ENCODE data around the gene INPP4B.
"Not testable (repeated sequence)": the region's sequence is repeated elsewhere in the genome, so short reads cannot be mapped to it uniquely, and the experiment has no call there.

Gene INPP4B

GRCh38 chr4:142823796-142824195, 22.3 kb downstream of the INPP4B start:
- no peak for DNase-seq

GRCh38 chr4:142818476-142818875, 27.6 kb downstream of the INPP4B start:
- no peak for DNase-seq

- DNase-seq: no peak
These were observed 28.1 kb downstream of the INPP4B start for GRCh38 chr4:142818031-142818430.

- no peak for DNase-seq
These were observed 28.7 kb downstream of the INPP4B start for GRCh38 chr4:142817442-142817841.

GRCh38 chr4:142815834-142816233, 30.3 kb downstream of the INPP4B start:
- DNase-seq: no peak

DNA sequence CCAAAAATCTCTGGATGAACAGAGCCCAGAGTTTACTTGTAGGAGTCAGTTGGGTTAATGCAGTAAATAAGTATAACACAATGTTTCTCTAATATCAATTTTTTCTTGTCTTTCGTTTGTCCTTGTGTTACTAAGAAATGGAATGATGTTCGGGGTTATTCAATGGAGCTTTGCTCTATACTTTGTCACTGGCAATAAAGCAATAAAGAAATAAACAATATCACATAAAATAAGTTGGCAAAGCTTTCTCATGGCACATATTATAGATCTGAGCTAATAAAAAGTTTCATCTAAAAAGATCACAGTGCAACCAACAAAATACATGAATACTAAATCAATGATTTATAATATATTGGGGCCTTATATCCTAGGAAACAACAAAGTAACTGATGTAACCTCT, 32.7 kb downstream of the INPP4B start:
- DNase-seq: no peak

DNA sequence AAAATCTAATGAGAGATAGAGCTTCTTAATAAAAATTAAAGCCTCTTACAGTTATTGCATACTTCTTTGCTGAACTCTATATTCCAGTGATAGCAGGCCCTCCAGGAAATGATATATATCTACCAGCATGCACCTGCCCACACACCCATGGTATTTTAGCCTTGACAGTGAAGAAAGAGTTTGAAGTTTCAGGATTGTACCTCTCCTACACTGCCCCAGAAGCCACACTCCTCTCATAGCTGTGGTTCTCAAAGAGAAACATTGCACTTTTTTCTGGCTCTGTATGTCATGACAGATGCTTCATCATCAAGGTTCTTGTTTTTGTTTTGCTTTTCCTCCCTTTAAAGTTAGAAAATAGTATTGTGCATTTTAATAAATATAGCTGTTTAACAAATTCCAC, 34.0 kb downstream of the INPP4B start:
- DNase-seq: no peak

- DNase-seq: no peak
These were observed 35.1 kb downstream of the INPP4B start for GRCh38 chr4:142811034-142811433.

DNA sequence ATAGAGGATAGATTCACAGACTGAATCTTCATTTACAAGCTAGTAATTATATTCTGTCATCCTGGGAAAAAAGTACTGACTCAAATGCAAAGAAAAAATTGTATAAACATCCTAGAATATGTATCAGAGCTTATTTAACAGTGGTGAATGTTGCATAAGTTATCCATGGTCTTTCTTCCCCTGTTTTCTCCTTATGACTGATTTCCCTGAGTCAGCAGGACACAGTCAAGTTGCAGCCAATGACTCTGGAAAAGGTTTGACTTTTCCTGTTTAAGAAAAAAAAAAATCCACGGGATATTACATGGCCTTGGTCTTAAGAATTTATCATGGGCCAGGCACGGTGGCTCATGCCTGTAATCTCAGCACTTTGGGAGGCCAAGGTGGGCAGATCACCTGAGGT, 36.5 kb downstream of the INPP4B start:
- no peak for DNase-seq

- not testable (repeated sequence) for DNase-seq
These were observed 42.2 kb downstream of the INPP4B start for GRCh38 chr4:142803879-142804278.

DNA sequence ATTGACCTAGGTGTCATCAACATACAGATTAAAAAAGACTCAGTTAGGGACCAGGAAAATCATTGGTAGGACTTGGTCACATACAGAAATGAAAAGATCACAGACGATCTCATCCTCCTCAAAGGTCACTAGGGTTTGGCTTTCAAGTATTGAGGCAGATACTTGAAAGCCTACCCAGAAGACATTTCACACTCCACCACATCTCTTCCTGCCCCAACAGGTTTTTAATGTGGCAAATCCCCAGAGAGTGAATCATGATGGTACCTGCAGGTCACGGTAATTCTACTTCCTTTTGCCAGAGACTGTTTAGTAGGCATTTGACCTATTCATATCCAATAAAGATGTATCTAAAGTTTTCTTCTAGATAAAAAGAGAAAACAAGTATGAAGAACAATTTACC, 44.1 kb downstream of the INPP4B start:
- DNase-seq: no peak

DNA sequence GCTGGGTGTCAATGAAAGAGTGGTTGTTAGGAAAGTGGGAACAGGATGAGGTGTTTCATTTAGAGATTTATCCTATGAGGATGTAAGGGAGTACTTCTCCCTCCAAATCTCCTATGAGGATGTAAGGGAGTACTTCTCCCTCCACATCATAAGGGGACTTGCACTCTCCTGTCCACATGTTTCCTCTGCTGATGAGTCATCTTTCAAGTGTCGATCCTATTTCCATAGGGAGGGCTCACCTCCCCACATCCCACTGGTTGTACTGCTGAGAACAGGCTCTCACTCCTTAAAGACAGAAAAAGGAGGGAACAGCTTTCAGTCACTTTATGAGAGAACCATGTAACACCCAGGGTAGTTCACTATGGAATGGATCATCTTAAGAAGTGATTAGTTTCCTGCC, 65.0 kb downstream of the INPP4B start:
- no peak for DNase-seq

DNA sequence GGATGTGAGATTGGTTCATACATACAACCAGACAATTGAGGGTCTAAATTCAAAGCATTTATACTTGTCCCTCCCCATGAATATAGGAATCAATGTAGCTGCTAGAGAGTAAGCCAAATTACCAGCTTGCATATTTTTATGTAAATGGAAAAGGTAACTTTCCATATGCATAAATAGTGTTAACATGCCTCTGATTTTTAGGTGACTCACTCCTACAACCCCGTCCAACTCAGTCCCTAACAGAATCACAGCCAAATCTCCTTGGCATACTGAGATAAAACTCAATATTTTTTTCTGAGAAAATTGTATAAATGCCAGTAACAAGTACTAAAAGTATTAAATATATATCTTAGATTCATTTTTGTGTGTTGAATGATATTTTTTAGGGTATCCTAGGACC, 67.2 kb downstream of the INPP4B start:
- no peak for DNase-seq

DNA sequence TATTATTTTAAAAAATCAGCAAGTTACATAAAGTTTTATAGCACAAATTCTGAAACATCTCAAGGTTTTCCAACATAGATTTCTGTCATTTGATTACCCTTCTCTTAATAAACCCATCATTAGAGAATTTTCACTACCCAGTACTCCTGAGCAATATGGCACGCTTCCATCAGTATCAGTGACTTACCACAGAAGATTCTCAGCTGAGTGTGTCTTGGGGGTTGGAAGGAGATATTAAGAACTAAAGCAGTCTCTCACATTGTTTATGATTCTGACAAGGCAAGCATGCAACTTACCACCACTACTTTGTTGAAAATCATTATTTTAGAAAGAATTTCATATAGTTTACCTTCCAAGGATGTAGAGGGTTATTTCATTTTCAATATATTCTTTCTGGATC, 67.7 kb downstream of the INPP4B start:
- DNase-seq: no peak

DNA sequence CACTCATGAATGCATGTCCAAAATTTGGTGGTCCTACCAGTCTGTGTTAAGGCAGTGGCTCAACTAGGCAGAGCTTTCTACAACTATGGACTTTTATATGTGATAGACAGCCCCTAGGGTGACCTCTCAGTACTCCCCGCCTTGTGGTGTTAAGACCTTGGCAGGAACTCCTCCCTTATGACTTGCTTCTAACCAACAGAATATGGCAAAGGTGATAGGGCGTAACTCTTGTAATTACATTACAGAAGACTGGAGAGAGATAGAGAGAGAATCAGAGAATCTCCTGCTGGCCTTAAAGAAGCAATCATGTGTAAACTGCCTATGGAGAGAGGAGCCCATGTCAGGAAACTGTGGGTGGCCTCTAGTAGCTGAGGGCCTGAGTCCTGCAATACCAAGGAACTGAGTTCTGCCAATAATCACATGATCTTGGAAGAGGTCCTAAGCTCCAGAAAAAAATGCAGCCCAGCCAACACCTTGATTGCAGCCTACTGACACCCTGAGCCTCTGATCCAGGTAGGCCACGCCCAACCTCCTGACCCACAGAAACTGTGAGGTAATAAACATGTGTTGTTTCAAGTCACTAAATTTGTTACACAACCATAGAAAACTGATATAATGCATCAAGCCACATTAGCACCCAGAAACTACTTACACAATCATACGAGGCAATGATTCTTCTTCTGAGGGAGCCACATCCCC, 68.9 kb downstream of the INPP4B start:
- no peak for DNase-seq

DNA sequence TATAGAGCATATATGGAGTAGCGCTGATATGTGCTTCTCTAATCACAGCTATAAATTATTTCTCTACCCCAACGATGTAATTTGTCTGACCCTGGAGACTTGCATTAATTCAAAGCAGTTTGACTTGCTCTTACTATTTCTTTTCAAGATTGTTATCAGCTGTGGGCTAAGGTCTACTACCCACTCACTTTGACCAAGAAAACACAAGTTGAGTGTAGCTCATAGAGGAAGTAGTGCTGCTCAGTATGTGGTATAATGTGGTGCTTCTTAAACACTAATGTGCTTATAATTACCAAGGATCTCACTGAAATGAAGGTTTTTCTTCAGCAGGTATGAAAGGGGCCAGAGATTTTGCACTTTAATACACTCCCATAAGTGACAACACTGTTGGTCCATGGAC, 70.1 kb downstream of the INPP4B start:
- DNase-seq: no peak

DNA sequence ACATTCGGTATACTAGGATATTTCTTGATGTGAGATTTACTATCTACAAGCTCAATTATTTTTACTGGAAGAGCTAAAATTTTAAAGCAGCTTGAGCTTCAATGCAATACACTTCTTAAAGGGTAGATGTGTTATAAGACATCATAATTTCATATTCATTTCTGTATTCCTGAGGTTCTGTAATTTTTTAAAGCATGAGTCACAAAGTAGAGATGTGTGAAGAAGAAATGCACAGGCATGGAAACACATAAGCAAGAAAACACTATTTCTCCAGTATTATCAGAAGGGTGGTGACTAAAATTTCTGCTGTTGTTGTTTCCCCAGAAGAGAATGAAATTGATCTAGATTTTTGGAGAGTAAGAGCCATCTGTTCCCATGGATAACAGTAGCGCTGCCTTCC, 72.6 kb downstream of the INPP4B start:
- DNase-seq: no peak

GRCh38 chr4:142762280-142762679, 83.8 kb downstream of the INPP4B start:
- no peak for DNase-seq

DNA sequence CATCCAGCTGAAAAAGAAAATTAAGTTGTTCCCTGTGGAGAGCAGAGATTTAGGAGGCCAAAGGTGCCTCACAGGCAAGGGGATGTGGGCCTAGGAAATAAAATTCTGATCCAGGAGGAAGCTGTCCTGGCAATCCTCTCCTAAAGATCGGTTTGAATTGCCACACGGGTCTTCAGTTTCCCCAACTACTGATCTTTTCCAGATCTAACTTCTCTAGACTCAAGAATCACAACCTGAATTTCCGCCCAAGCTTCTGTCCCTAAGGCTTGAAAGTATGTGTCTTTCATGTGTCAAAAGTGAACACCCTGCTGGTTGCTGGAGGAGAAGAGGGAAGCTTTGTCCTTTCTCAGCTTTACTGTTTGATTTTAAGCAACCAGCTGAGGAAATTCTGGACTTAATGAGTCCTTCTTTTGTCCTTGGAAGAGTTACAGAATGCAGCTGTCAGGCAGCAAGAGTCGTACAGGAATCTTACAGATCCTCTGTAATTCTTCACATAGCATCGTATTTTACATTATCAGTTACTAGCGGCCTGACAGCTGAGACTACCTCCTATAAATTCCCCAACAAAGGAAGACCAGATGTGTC, 93.8 kb downstream of the INPP4B start:
- DNase-seq: no peak

DNA sequence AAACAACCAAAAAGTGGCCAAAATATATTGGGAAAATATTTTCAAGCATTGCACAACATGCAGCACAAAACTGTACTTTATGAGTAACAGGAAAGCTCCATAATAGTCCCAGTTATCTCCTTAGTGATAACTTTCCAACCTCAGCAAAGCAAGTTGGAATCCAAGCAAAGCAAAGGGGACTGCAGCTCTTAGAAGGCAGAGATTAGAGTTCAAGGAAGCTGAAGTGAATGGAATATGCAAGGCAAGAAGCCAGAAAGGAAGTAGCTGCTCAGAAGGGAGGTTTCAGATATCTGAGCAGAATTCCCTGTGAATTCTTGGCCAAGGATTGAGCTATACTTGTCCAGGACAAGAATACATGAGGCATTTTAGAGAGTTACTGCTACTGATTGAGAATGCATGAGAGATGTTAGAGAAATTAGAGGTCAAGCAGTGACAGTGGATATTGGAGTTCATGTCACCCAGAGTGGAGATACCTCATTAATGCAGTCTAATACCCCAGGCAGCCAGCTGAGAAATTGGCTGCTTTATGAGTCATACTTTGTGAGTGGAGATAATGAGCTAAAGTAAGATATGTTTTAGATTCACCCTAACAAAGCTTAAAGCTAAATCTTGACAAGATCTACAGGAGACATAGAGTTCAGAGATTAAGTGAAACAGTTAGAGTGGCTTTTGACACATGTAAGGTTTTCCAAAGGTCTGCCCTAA, 102.8 kb downstream of the INPP4B start:
- DNase-seq: no peak

DNA sequence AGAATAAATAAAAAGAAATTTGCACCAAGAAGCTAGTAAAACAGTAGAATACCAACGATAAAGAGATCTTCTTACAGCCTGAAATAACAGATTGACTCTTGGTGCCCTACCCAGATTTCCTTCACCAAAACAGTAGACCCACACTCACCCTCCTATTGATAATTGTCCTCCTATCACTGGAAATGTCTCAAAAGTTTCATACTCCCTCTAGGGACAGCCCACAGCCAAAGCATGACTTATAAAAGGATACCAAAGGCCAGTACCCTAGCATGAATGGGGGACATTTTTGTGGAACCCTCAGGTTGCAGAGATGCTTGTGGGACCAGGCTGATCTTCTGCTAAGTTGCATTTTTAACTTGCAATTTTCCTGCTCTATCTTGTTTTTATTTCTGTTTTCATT, 104.1 kb downstream of the INPP4B start:
- DNase-seq: no peak

GRCh38 chr4:142728233-142728632, 117.9 kb downstream of the INPP4B start:
- DNase-seq: no peak

GRCh38 chr4:142727149-142727548, 119.0 kb downstream of the INPP4B start:
- DNase-seq: no peak

DNA sequence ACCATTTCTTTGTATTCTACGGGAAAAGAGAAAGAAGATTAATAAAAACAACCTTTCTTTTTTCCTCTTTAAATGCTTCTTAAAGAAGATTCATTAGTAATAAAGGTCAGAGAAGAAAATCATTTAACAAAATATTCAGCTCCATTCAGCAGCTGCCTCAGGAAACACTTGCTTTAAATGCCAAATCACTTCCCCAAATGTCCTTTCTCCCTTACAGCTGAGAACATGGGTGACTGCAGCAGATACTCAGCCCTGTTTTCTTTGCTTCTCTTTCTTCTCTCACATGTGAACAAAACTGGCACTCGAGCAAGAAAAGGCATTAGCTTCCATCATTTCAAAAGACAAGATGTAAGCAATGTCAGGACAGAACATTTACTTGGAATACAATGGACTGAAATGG, 120.2 kb downstream of the INPP4B start:
- no peak for DNase-seq

- DNase-seq: no peak
These were observed 124.9 kb downstream of the INPP4B start for GRCh38 chr4:142721187-142721586.

Measured in NCI-H2029 (cell line).